ENCODE results near the gene UVRAG. TPM values are rescaled to one million over a fixed set of nuclear protein-coding genes. Genes with fewer than 3 reads are reported as not detected.
A peak's percentile ranks its signal among the peaks of the same experiment; 100 is the strongest.

The UVRAG gene
- total and polyA plus RNA-seq, 5 experiments from 2014 or later: 8.9 to 22.3 (median 12.6) TPM

GRCh38 chr11:76094740-76095139 lies 279.7 kb downstream of the UVRAG start:
- peaks cover 0 to 11% (median 6%) of the 10 kb centered on the region in 4 donors for H3K4me1 Mint-ChIP-seq
- peaks cover 5 to 22% (median 14%) of the 10 kb centered on the region in 9 donors for H3K9me3 Mint-ChIP-seq
- DNase-seq (no peak), ATAC-seq (no peak)
- no peak overlapping the region for H3K27ac Mint-ChIP-seq
- H3K27me3 Mint-ChIP-seq: no peaks in the 10 kb centered on the region
- H3K36me3 Mint-ChIP-seq: peaks cover 19 to 28% (median 23%) of the 10 kb centered on the region in 3 donors
- no peak overlapping the region for H3K4me3 Mint-ChIP-seq
- POLR2A ChIA-PET: no interaction called here

- no peak for ATAC-seq
- no peaks in the 10 kb centered on the region for H3K27me3 Mint-ChIP-seq
- peaks cover under 1 to 11% (median 4%) of the 10 kb centered on the region in 9 donors for H3K9me3 Mint-ChIP-seq
- H3K27ac Mint-ChIP-seq: no peak overlapping the region
- H3K4me1 Mint-ChIP-seq: peaks cover 0 to 11% (median 6%) of the 10 kb centered on the region in 4 donors
- H3K36me3 Mint-ChIP-seq: peaks cover 7 to 21% (median 19%) of the 10 kb centered on the region in 3 donors
- H3K4me3 Mint-ChIP-seq: no peak overlapping the region
- POLR2A ChIA-PET: no interaction called here
- DNase-seq: no peak
Measured at GRCh38 chr11:76095891-76096290, 280.9 kb downstream of the UVRAG start.

- H3K36me3 Mint-ChIP-seq: peaks cover under 1 to 15% (median 14%) of the 10 kb centered on the region in 3 donors
- no peak for DNase-seq
- no peak for ATAC-seq
- H3K4me3 Mint-ChIP-seq: no peak overlapping the region
- peaks cover 0 to 11% (median 8%) of the 10 kb centered on the region in 4 donors for H3K4me1 Mint-ChIP-seq
- H3K27me3 Mint-ChIP-seq: no peaks in the 10 kb centered on the region
- no peak overlapping the region for H3K27ac Mint-ChIP-seq
- POLR2A ChIA-PET: no interaction called here
- H3K9me3 Mint-ChIP-seq: peaks cover 0 to 4% (median 3%) of the 10 kb centered on the region in 9 donors
Measured at GRCh38 chr11:76096552-76096951, 281.5 kb downstream of the UVRAG start.

GRCh38 chr11:76102802-76103201 lies 287.8 kb downstream of the UVRAG start:
- peaks cover 0 to 3% (median 1%) of the 10 kb centered on the region in 4 donors for H3K4me1 Mint-ChIP-seq
- ATAC-seq (no peak), DNase-seq (no peak)
- peaks cover 0 to 13% (median 12%) of the 10 kb centered on the region in 3 donors for H3K36me3 Mint-ChIP-seq
- no peaks in the 10 kb centered on the region for H3K27me3 Mint-ChIP-seq
- POLR2A ChIA-PET: no interaction called here
- no peak overlapping the region for H3K27ac Mint-ChIP-seq
- no peaks in the 10 kb centered on the region for H3K9me3 Mint-ChIP-seq
- no peak overlapping the region for H3K4me3 Mint-ChIP-seq

- Mint-ChIP-seq H3K36me3 (peaks cover 0 to 13% (median 10%) of the 10 kb centered on the region in 3 donors), H3K9me3 (no peaks in the 10 kb centered on the region)
- POLR2A ChIA-PET: no interaction called here
Measured at GRCh38 chr11:76103460-76103859, 288.4 kb downstream of the UVRAG start.

GRCh38 chr11:76104285-76104684 lies 289.3 kb downstream of the UVRAG start:
- POLR2A ChIA-PET: no interaction called here
- H3K4me3 Mint-ChIP-seq: no peak overlapping the region
- ATAC-seq: no peak
- H3K27ac Mint-ChIP-seq: no peak overlapping the region
- DNase-seq: no peak
- H3K27me3 Mint-ChIP-seq: no peaks in the 10 kb centered on the region
- H3K9me3 Mint-ChIP-seq: no peaks in the 10 kb centered on the region
- peaks cover 0 to 3% (median 0%) of the 10 kb centered on the region in 4 donors for H3K4me1 Mint-ChIP-seq
- H3K36me3 Mint-ChIP-seq: peaks cover 0 to 9% (median 5%) of the 10 kb centered on the region in 3 donors

More at GRCh38 chr11:76103460-76103859, 288.4 kb downstream of the UVRAG start:
- DNase-seq: no peak
- H3K4me1 Mint-ChIP-seq: peaks cover 0 to 3% (median 0%) of the 10 kb centered on the region in 4 donors
- ATAC-seq: no peak
- no peak overlapping the region for H3K4me3 Mint-ChIP-seq
- H3K27ac Mint-ChIP-seq: no peak overlapping the region
- no peaks in the 10 kb centered on the region for H3K27me3 Mint-ChIP-seq

- Mint-ChIP-seq H3K27ac (no peak overlapping the region), H3K27me3 (no peaks in the 10 kb centered on the region), H3K4me1 (peaks cover 0 to 3% (median 0%) of the 10 kb centered on the region in 4 donors), H3K36me3 (peaks cover 0 to 4% (median 2%) of the 10 kb centered on the region in 3 donors), H3K4me3 (no peak overlapping the region), H3K9me3 (no peaks in the 10 kb centered on the region)
- no peak for DNase-seq
- POLR2A ChIA-PET: interaction anchor here (0.6 kb wide), 1 partner anchor 30 kb away, joined by 3 read pairs; no protein-coding TSS in a partner anchor
- ATAC-seq: no peak
Measured at GRCh38 chr11:76105637-76106036, 290.6 kb downstream of the UVRAG start.

- no peak for ATAC-seq
- Mint-ChIP-seq H3K36me3 (peaks cover 0 to 2% (median 1%) of the 10 kb centered on the region in 3 donors), H3K27ac (peak overlapping the region in 1 of 10 donors; percentile 35), H3K27me3 (no peaks in the 10 kb centered on the region), H3K9me3 (no peaks in the 10 kb centered on the region), H3K4me1 (no peaks in the 10 kb centered on the region), H3K4me3 (no peak overlapping the region)
- no peak for DNase-seq
- POLR2A ChIA-PET: no interaction called here
Measured at GRCh38 chr11:76107971-76108370, 293.0 kb downstream of the UVRAG start.

- Mint-ChIP-seq H3K36me3 (peaks cover 0 to 30% (median 12%) of the 10 kb centered on the region in 3 donors), H3K27ac (no peak overlapping the region), H3K4me1 (peaks cover 0 to 8% (median 0%) of the 10 kb centered on the region in 4 donors), H3K9me3 (no peaks in the 10 kb centered on the region), H3K4me3 (no peak overlapping the region), H3K27me3 (no peaks in the 10 kb centered on the region)
- ATAC-seq (no peak), DNase-seq (no peak)
- POLR2A ChIA-PET: no interaction called here
Measured at GRCh38 chr11:76114238-76114637, 299.2 kb downstream of the UVRAG start.

GRCh38 chr11:76115555-76115954 lies 300.5 kb downstream of the UVRAG start:
- Mint-ChIP-seq H3K36me3 (peaks cover 0 to 30% (median 12%) of the 10 kb centered on the region in 3 donors), H3K4me1 (peaks cover 0 to 8% (median 0%) of the 10 kb centered on the region in 4 donors), H3K4me3 (no peak overlapping the region), H3K9me3 (no peaks in the 10 kb centered on the region), H3K27ac (peak overlapping the region in 1 of 10 donors; percentile 77), H3K27me3 (no peaks in the 10 kb centered on the region)
- DNase-seq (no peak), ATAC-seq (no peak)
- POLR2A ChIA-PET: no interaction called here

GRCh38 chr11:76119032-76119431 lies 304.0 kb downstream of the UVRAG start:
- Mint-ChIP-seq H3K9me3 (no peaks in the 10 kb centered on the region), H3K36me3 (peaks cover 0 to 31% (median 14%) of the 10 kb centered on the region in 3 donors), H3K27me3 (no peaks in the 10 kb centered on the region), H3K4me3 (no peak overlapping the region), H3K4me1 (peaks cover 0 to 8% (median 0%) of the 10 kb centered on the region in 4 donors), H3K27ac (no peak overlapping the region)
- POLR2A ChIA-PET: no interaction called here
- no peak for ATAC-seq
- DNase-seq: no peak

GRCh38 chr11:76119779-76120178 lies 304.8 kb downstream of the UVRAG start:
- ATAC-seq (no peak), DNase-seq (no peak)
- POLR2A ChIA-PET: no interaction called here
- peaks cover 0 to 31% (median 13%) of the 10 kb centered on the region in 3 donors for H3K36me3 Mint-ChIP-seq
- H3K27ac Mint-ChIP-seq: no peak overlapping the region
- H3K4me1 Mint-ChIP-seq: peaks cover 0 to 11% (median 0%) of the 10 kb centered on the region in 4 donors
- no peaks in the 10 kb centered on the region for H3K9me3 Mint-ChIP-seq
- H3K27me3 Mint-ChIP-seq: no peaks in the 10 kb centered on the region
- no peak overlapping the region for H3K4me3 Mint-ChIP-seq

- Mint-ChIP-seq H3K27me3 (no peaks in the 10 kb centered on the region), H3K27ac (no peak overlapping the region), H3K4me1 (peaks cover 0 to 12% (median 0%) of the 10 kb centered on the region in 4 donors), H3K36me3 (peaks cover 0 to 29% (median 17%) of the 10 kb centered on the region in 3 donors), H3K4me3 (no peak overlapping the region), H3K9me3 (no peaks in the 10 kb centered on the region)
- ATAC-seq (no peak), DNase-seq (no peak)
- POLR2A ChIA-PET: no interaction called here
Measured at GRCh38 chr11:76120513-76121101, 305.6 kb downstream of the UVRAG start.

GRCh38 chr11:76123248-76123647 lies 308.2 kb downstream of the UVRAG start:
- Mint-ChIP-seq H3K4me3 (no peak overlapping the region), H3K4me1 (peaks cover 0 to 7% (median 5%) of the 10 kb centered on the region in 4 donors), H3K36me3 (peaks cover 0 to 17% (median 15%) of the 10 kb centered on the region in 3 donors), H3K9me3 (no peaks in the 10 kb centered on the region), H3K27me3 (no peaks in the 10 kb centered on the region), H3K27ac (no peak overlapping the region)
- ATAC-seq: no peak
- POLR2A ChIA-PET: no interaction called here
- DNase-seq: no peak
